Stimulated activated CD8-positive, alpha-beta memory T cell treated with anti-CD3 and anti-CD28 coated beads, Interleukin-12 subunit alpha, Interleukin-12 subunit beta, amount 100 ng/mL, for 24 hours (primary cell): ENCODE measurements around the gene GAN.
"Not testable (repeated sequence)": the region's sequence is repeated elsewhere in the genome, so short reads cannot be mapped to it uniquely, and the experiment has no call there.

Source experiments
- DNase-seq: peaks from one replicate; pipeline ENCODE4 v3.0.0-alpha.2; 2020; ENCODE audit errors: extremely low read depth

GAN gene

DNA sequence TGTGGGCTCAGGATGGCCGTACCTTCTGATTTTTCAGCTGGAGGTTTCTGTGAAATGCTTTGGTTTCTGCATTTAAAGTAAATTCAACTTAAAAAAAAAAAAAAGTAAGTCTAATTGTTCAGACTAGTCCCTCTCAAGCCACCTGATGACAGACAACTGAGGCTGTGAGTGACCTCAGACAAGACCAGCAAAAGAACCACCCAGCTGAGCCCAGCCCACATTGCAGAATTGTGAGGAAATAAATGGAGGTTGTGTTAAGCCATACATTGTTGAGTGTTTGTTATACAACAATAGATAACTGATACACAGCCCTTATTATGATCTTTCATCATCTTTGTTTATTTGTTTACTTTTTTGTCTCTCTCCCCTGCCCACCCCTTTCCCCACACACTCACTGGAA, 85.1 kb downstream of the GAN start:
- no peak for DNase-seq

DNA sequence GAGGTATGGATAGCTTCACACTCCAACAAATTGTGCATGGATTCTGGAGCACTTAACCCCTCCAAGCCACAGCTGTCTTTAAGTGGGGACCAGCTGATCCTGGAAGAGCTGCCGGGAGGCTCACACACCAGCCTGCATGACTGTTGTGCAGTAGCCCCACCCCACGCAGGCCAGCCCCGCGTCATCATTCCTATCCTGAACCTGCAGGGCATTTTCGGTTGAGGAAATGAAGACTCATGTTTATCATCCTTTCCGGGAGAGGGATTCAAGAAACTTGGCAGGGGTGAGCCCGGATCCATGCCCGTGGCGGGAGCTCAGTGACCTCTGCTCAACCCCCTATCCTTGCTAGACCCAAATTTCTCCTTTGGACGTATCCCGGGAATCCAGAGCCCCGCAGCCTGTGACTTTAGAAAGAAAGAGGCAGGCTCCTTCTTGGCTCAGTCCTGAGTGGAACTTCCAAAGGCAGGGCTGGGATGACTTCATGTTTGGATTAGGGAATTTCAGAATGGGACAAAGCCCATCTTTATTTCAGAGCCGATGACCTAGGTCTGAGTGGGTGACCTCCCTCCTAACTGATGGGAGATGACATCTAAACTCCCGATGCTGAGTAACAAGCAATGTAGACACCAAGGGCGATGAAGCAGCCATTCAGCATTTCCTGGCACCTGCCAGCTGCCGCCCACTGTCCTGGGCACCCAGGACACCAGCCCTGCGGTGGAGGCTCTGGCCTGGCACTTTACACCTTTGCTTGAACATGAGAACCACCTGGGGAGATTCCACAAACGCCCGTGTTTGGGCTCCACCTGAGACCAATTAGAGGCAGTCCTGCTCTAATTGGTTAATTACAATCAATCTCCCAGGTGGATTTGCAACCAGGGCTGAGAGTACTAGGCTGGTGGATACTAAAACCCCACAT, 86.5 kb downstream of the GAN start:
- no peak for DNase-seq

DNA sequence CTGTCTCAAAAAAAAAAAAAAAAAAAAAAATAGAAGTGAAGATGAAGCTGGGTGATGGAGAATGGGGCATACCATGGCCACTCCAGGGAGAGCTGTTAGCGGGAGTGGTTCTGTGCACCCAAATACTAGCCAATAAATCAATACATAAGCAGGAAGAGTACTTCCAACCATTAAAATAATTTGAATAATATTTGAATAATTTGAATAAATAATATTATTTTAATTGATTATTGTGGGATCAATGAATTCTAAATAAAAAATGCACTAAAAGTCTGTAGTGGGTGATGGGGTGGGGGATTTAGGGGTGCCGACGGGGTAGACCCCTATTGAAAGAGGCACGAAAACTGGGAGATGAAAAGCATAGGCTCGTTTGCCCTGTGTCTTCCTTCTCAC, 88.4 kb downstream of the GAN start:
- no peak for DNase-seq

DNA sequence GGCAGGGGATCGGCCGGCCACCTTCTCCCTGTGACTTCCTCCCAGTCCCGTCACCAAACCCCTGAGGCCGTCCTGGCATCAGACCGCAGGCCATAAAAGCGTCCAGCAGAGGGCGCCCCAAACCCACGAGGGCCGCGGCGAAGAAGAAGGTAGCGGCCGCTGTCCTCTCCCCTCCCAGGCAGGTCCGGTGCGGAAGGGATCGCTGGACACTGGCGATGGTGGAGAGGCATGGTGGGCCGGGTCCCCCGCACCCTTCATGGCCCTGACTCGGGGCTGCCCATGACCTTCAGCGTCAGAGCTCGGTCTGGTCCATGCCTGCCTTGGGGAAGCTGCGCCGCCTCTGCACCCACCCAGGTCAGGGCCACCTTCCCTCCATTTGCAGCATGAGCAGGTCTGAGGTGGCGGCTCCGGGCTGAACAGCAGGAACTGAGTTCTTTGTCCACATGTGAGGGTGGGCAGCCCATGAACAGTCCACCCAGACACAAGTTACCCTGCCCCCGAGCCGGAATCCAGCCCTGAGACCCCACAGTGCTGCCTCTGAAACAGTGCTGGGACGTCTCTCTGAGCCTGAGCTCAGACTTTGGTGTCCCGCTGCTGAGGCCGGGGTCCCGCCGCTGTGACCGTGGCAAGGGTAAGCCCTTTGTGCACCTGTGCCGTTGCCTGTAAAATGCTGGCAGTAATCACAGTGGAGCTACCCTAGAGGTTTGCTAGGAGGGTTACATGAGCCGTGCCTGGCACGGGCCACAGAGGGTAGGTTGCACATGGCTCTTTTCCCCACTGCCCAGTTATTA, 89.0 kb downstream of the GAN start:
- DNase-seq = peak; percentile 45

DNA sequence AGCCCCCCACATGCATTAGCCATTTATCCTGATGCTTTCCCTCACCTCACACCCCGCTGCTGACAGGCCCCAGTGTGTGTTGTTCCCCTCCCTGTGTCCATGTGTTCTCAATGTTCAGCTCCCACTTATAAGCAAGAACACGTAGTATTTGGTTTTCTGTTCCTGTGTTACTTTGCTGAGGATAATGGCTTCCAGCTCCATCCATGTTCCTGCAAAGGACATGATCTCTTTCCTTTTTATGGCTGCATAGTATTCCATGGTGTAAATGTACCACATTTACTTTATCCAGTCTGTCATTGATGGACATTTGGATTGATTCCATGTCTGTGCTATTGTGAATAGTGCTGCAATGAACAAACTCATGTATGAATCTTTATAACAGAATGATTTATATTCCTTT, 90.2 kb downstream of the GAN start:
- not testable (repeated sequence) for DNase-seq

DNA sequence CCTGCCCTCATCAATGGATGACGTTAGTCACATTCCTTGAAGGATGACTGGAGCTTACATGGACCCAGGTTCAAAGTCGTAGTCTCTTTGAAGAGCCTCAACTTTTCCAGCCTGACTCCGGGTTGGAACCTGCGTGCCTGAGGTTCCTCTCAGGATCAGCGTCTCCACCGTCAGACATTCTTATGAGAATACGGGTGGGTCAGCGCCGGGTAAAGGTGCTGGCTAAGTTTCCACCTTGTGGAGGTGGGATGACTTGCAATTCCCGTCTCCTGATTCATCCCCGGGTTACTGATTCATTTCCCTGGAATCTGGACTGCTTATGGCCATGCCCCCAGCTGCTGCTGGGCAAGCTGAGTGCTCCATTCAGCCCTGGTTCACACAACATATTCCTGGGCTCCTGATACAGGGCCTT, 90.9 kb downstream of the GAN start:
- no peak for DNase-seq

DNA sequence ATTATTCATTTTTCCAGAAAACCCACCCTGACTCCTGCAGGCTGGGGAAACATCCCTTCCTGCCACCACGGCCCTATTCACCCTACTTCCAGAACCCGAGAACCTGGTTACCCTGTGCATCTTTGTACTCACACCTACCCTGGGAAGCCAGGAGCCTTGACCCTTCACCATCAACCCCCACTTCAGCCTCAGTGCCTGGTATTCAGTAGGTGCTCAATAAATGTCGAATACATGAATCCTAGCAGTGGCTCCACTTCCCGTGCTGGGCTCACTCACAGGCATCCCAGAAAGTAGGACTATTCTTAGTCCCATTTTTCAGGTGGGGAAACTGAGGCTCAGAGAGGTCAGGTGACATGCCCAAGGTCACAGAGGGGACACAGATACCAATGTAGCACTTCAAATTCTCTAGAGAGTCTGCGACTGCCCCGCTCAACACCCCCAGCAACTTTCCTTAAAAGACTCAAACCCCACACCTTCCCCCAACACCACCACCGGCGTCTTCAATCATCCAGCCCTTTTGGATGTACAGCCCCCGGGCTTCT, 93.7 kb downstream of the GAN start:
- no peak for DNase-seq

DNA sequence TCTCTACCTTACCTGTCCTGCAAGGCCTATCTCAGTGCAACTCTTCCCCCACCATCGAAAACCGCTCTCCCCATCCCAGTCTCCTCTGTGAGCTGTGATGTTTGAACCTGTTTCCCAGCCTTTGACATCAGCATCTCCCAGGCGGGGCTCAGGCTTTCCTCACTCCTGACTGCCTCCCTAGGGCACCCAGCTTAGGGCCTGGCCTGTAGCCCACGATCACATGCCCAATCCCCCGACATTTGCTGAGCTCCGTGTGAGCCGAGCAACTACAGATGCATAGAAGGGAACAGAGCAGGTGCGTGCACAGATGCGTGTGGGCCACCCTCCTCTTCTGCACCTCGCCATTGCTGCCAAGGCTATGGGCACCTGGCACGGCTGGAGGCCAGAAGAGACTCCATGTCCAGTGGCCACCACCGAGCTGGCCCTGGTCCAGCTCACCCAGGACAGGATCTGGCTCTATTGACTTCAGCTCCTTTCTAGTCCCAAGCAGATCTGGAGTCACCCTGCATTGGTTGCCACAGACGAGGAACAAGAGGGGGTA, 94.3 kb downstream of the GAN start:
- DNase-seq = no peak

DNA sequence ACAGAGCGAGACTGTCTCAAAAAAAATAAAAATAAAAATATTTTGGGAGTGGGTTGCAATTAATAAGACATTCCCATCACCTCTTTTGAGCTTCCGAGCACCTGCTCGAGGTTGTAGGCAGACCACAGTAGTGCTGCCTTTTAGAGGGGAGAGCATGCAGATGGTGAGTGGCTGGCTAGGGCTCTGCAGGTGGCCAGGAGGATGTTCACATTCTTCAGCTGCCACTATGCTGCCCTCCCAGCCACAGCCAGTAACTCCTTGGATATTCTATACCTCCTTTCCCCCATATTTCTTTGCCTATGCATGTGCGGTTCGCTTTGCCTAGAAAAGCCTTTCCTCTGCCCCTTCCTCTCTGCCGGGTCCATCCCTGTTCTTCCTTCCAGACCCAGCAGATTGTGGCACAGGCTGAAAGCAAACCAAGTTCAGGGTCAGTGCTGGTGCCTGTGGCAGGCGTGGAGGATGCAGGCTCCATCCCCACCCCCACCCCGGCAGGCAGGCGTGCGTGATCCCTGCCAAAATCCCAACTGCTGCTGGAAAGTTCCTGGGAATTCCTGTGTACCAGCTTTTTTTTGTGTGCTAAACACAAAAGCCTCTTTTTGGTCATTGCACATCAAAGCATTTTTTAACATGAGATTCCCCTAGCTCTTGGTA, 96.0 kb downstream of the GAN start:
- DNase-seq = no peak

DNA sequence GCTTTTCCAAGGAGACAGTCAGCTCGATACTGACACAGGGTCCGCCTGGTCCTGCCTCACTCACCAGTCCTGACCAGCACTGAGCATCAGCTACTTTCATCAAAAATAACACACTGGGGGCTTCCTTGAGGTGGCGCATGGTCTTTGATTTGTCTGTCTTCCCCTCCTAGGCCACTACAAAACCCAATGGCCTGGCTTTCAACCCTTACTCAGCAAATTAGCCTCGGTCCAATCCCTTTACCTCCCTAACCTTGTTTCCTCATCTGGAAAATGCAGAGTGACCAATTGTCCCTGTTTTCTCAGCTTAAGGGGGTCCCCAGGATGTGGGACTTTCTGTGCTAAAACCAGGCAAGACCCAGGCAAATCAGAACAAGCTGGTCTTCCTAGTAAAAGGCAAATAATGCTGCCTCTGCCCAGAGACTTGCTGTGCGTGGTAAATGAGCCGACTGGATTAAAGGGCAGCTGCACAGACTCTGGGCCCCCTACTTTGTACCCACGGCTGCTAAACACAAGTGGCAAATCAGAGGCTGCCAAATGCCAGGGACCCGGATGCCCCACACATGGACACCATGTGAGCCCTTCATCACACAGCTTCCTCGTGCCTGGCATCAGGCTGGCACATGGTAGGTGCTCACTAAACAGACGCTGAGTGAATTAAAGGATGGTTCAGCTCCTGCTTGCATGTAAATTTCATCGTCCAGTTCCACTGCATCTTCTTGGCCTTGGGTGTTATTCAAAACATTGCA, 98.7 kb downstream of the GAN start:
- no peak for DNase-seq

DNA sequence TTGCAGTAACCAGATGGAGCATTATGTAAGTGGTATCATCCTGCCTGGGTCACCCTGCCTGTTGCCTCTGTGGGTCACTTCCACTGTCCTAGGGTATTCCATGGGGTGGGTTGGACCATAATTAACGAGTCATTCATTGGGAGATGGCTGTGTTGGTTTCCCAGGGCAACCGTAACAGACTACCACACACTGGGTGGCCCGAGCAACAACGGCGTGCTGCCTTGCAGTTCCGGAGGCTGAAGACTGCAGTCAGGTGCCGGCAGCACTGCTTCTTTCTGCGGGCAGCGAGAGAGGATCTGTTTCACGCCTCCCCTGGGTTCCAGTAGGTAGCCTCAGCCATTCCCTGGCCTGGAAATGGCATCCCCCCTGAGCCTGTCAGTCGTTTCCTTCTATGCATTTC, 101.0 kb downstream of the GAN start:
- DNase-seq = no peak

DNA sequence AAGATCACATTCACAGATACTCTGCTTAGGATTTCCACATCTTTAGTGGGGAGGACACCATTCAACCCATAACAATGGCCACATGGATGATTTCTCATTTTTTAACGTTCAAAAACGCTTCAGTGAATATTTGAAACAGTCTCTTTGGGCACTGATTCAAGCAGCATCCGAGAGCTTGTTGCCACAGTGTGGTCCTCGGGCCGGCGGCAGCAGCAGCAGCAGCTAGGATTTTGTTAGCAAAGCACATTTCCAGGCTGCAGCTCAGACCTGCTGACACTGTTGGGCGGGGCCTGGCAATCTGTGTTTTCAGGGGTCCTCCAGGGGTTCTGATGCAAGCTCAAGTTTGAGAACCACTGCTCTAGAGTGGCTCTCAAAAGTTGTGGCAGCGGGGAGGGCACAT, 102.0 kb downstream of the GAN start:
- DNase-seq = no peak

DNA sequence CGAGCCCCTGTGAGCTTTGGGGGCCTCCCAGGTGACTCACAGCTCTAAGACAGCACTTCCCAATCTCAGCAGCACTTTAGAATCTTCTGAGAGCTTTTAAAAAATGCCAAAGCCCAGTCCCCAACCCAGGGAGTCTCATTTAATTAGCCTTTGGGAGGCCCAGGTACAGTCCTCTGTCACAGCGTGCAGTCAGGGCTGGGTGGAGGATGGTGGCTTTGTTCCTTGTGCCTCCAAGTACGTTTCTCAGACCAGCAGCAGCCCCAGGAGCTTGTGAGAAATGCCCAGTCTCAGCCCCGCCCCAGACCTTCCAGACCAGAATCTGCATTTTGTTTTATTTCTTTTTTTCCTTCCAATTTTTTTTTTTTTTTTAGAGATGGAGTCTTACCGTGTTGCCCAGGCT, 102.4 kb downstream of the GAN start:
- no peak for DNase-seq

DNA sequence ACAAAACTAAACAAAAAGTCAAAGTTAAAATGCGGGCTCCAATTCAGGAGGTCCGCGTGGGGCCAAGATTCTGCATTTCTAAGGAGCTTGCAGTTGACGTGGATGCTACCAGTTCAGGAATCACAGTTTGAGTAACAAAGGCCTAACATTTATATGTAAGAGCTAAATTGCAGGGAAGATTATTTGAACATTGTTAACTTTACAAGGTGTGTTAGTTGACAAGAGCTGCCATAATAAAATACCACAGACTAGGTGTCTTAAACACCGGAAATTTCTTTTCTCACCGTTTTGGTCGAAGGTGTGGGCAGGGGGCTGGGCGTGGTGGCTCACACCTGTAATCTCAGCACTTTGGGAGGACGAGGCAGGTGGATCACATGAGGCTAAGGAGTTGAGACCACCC, 105.0 kb downstream of the GAN start:
- no peak for DNase-seq

DNA sequence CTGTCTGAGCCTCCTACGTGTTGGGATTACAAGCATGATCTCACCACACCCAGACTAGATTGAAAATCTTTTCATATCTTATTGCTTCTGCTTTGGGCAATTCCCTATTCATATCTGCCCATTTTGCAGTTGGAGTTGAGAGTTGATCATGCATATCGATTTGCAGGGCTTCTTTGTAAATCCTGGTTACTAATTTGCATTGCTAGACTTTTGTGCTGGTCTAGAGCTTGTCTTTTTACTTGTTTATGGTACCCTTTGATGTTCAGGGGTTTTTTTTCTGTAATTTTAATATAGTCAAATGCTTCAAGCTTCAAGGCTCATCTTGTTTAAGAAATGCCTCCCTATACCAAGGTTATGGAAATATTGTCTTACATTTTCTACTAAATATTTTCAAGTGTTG, 106.4 kb downstream of the GAN start:
- DNase-seq = no peak

DNA sequence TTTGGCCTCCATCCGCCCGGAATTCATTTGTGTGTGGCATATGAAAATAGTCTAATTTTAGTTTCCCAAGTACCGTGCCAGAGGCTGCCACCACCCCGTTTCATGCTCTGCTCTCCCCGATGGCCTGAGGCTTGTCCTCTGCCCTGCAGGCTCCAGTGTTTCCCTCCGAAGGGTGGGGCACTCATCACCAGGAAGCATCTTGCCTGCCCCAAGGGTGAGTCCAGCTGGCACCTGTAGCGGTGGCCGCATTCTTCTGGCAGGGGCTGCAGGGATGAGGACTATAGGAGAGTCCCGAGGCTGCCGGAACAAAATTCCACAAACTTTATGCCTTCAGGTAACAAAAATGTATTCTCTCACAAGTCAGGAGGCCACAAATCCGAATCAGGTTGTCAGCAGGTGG, 106.8 kb downstream of the GAN start:
- no peak for DNase-seq

DNA sequence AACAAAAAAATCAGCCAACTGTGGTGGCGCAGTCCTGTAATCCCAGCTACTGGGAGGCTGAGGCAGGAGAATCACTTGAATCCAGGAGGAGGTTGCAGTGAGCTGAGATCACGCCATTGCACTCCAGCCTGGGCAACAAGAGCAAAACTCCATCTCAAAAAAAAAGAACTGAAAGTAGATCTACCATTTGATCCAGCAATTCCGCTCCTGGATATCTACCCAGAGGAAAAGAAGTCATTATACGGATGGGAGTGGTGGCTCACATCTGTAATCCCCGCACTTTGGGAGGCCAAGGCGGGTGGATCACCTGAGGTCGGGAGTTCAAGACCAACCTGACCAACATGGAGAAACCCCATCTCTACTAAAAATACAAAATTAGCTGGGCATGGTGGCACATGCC, 107.4 kb downstream of the GAN start:
- not testable (repeated sequence) for DNase-seq

DNA sequence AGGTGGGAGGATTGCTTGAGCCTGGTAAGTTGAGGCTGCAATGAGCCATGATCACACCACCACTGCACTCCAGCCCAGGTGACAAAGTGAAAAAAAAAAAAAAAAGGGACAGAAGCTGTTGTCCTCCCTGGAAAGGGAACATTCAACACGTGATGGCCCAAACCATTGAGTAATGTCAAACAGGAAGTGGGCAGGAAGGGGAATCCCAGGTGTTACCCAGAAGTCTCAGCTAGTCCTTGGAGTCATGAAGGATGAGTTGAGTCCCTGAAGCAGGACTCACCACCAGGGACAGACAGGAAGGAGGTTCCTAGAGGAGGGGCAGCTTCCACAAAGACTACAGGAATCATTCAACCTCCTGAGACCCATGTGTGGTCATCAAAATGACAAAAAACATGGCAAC, 110.0 kb downstream of the GAN start:
- DNase-seq = no peak

DNA sequence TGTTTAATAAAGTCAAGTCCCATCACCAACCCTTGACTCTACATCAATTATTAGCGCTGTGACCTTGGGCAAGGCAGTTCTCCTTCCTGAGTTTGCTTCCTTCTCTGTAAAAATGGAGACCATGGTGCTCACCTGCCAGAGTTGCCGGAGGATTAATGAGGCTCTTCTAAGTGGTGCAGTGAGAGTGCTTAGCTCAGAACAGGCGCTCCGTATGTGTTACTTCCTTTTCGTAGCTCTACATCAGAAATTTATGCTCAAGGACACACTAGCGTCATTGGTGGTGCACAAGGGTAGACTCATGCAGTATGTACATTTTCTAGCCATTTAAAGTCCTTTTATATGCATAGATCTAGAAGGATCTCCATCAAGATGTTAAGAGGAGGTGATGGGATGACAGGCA, 112.5 kb downstream of the GAN start:
- DNase-seq = no peak

DNA sequence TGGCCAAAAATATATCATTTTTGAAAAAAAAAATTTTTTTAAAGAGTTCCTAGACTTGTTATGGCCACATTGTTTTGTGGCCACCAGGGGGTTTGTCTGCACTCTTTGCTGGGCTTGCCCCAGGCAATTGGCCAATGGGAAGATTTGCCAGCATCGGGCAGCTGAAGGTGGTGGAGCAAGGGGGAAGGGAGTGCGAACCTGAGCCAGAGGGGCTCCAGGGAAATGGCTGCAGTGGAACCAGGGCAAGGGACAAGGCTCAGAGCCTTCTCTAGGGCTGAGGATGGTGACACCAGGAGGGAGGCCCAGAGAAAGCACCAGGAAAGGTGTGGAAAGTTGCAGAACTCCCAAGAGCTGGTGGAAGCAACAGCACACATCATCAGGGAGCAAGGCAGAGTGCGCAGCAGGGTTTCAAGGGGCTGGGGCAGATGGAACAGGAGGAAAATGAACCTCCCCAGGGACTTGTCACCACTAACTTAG, 114.3 kb downstream of the GAN start:
- no peak for DNase-seq
